ENCODE measurements around the gene COX7A2. TPM values are rescaled to one million over a fixed set of nuclear protein-coding genes. Genes with fewer than 3 reads are reported as not detected.

The COX7A2 gene
- total RNA-seq, 1 experiment from 2014 or later: 516 TPM

- Histone ChIP-seq H2BK12ac (ENCODE audit: insufficient read length, low read depth, low read length) (no peak overlapping the region), H2BK5ac (ENCODE audit: insufficient read length, low read length) (no peak overlapping the region), H3K14ac (ENCODE audit: insufficient read depth, low read length) (no peak overlapping the region), H3K56ac (ENCODE audit: insufficient read length, low read depth, low read length) (no peak overlapping the region), H4K5ac (ENCODE audit: insufficient read length, low read depth, low read length) (no peak overlapping the region), H2AK5ac (ENCODE audit: insufficient read length, low read length) (no peak overlapping the region), H3K23me2 (ENCODE audit: insufficient read length, low read depth, low read length, poor library complexity, severe bottlenecking) (no peaks in the 10 kb centered on the region), H3K27ac (ENCODE audit: insufficient read length, low read depth, low read length) (no peak overlapping the region), H3K4me1 (ENCODE audit: insufficient read depth, low read length) (peaks cover 8% of the 10 kb centered on the region; the same call in 1 of the 2 replicates), H4K20me1 (ENCODE audit: control insufficient read depth, insufficient read depth, insufficient read length) (no peaks in the 10 kb centered on the region), H3K18ac (ENCODE audit: insufficient read length, low read depth, low read length) (no peak overlapping the region), H2AFZ (ENCODE audit: low read length) (no peak overlapping the region), H3K23ac (ENCODE audit: insufficient read length, low read depth, low read length) (no peak overlapping the region), H2BK20ac (ENCODE audit: low read depth, low read length, poor library complexity, severe bottlenecking) (no peak overlapping the region), H3T11ph (ENCODE audit: low read length) (no peak overlapping the region), H3K9ac (ENCODE audit: extremely low read depth, insufficient read length, low read length) (no peak overlapping the region), H3K79me2 (ENCODE audit: insufficient read depth, low read length) (no peaks in the 10 kb centered on the region), H2BK15ac (ENCODE audit: low read depth, low read length) (no peak overlapping the region), H3K79me1 (ENCODE audit: insufficient read depth, low read depth, low read length, poor library complexity, severe bottlenecking) (no peaks in the 10 kb centered on the region), H2BK120ac (ENCODE audit: low read depth, low read length, poor library complexity, severe bottlenecking) (no peak overlapping the region), H3K27me3 (ENCODE audit: insufficient read depth, low read length) (no peaks in the 10 kb centered on the region), H3K4ac (ENCODE audit: low read depth, low read length) (no peak overlapping the region), H4K91ac (ENCODE audit: insufficient read length, low read depth, low read length) (no peak overlapping the region), H3K4me2 (ENCODE audit: insufficient read depth, insufficient read length, low read length) (no peak overlapping the region), H4K8ac (replicated peaks; ENCODE audit: insufficient read length, low read depth, low read length) (no peak overlapping the region), H3K9me3 (ENCODE audit: control insufficient read depth, low read depth, low read length) (no peaks in the 10 kb centered on the region)
- no CpG with 5 or more reads among the region's 4 CpGs for WGBS (ENCODE audit: extremely low coverage, insufficient read length, low lambda C conversion rate)
- H3K9me3 Mint-ChIP-seq: no peaks in the 10 kb centered on the region
- no peaks in the 10 kb centered on the region for H3K27me3 Mint-ChIP-seq (ENCODE audit: low read depth)
- no peak overlapping the region for H3K4me3 Mint-ChIP-seq
- peaks cover 26 to 37% (median 34%) of the 10 kb centered on the region in 3 experiments; a peak in 6 of 7 replicates for H3K36me3 Mint-ChIP-seq (ENCODE audit: insufficient read depth in 1 of 3, low read depth in 3 of 3)
- TF ChIP-seq CTCF (conservative IDR thresholded peaks at IDR 0.05): no peak
- no peak overlapping the region for H3K27ac Mint-ChIP-seq
- H3K4me1 Mint-ChIP-seq: peaks cover 23 to 34% of the 10 kb centered on the region in 2 experiments
- no peak for DNase-seq
Measured at GRCh38 chr6:75236630-75237029, 7.0 kb downstream of the COX7A2 start.
